HCT116 (cell line): Measurements from ENCODE around the gene NIPA2. TPM values are rescaled to one million over a fixed set of nuclear protein-coding genes. Genes with fewer than 3 reads are reported as not detected.
A peak's percentile ranks its signal among the peaks of the same experiment; 100 is the strongest.

Source experiments
- ATAC-seq: fragments of 200-7000 bp; cut with Tn5 transposase; 2 replicates; pipeline ENCODE4 v1.9.1; 2020; ENCODE audit warnings: mild to moderate bottlenecking, moderate library complexity
- BruUV-seq: library from RNA; stranded (reverse); fragments of 400-500 nt; replicated peaks from 2 replicates; lab custom pipeline; 2021; lab: Mats Ljungman, UMichigan
- CTCF ChIA-PET: fragments of 300-600 bp; sonication (Branson Sonifier 250); formaldehyde crosslinking; loops from one replicate; lab custom pipeline; 2021; ENCODE audit warnings: antibody characterized with exemption; lab: Charles Lee
- POLR2A ChIA-PET: fragments of 300-600, 350-600 bp; sonication (Branson Sonifier 250); formaldehyde crosslinking; loops from one replicate; lab custom pipeline; 2021; ENCODE audit warnings: antibody characterized with exemption; lab: Charles Lee
- RAD21 ChIA-PET, 2 experiments: fragments of 300-600 bp; sonication (Branson Sonifier 250); formaldehyde crosslinking; loops; one replicate each; lab custom pipeline; 2023; ENCODE audit warnings: low total read pairs in 2 of 2; ENCODE audit not compliant: uncharacterized antibody in 2 of 2, unreplicated experiment in 2 of 2, low non-redundant PET in 1 of 2; lab: Charles Lee
- DNase-seq: peaks from one replicate; pipeline ENCODE4 v3.0.0-alpha.2; 2010; ENCODE audit warnings: low read depth, low spot score
- H2AFZ ChIP-seq: fragments of 200-600 bp; shearing (Covaris generic), sonication (generic); 2 replicates; pipeline ENCODE4 v1.6.1; 2017; ENCODE audit warnings: low read depth, mixed run types, mixed read lengths, antibody characterized with exemption, low read length; ENCODE audit not compliant: poor library complexity, severe bottlenecking
- H3K27ac ChIP-seq: 2 replicates; pipeline ENCODE4 v1.5.1; 2012; ENCODE audit warnings: low read depth, low read length
- H3K27me3 ChIP-seq: fragments of 200-600 bp; sonication (generic); 2 replicates; pipeline ENCODE4 v1.6.1; 2016; ENCODE audit warnings: mixed run types, low read length, mixed read lengths; ENCODE audit not compliant: insufficient read depth
- H3K36me3 ChIP-seq, 2 experiments: fragments of 200-500 bp in 1 of 2; fragments of 200-600 bp in 1 of 2; sonication (Bioruptor generic) in 1 of 2; sonication (generic) in 1 of 2; 2 replicates each; pipeline versions ENCODE4 v1.5.1 to v1.6.1; 2014 to 2016; ENCODE audit warnings: low read length in 2 of 2, inconsistent platforms in 1 of 2, mixed read lengths in 1 of 2, mixed run types in 1 of 2; ENCODE audit not compliant: insufficient read depth in 2 of 2, control insufficient read depth in 1 of 2
- H3K4me1 ChIP-seq, 2 experiments: fragments of 200-600 bp in 1 of 2; sonication (generic) in 1 of 2; 2 replicates each; pipeline versions ENCODE4 v1.5.1 to v1.6.1; 2012 to 2017; ENCODE audit warnings: low read length in 2 of 2, inconsistent platforms in 1 of 2, mild to moderate bottlenecking in 1 of 2, mixed read lengths in 1 of 2, mixed run types in 1 of 2, moderate library complexity in 1 of 2; ENCODE audit not compliant: insufficient read depth in 2 of 2, control insufficient read depth in 1 of 2
- H3K4me2 ChIP-seq: fragments of 200-600 bp; sonication (generic); 2 replicates; pipeline ENCODE4 v1.6.1; 2017; ENCODE audit warnings: mixed run types, low read length, mixed read lengths
- H3K4me3 ChIP-seq, 2 experiments: fragments of 200-600 bp in 1 of 2; sonication (generic) in 1 of 2; replicated peaks in 1 of 2; 2 replicates each; pipeline ENCODE4 v1.5.1; 2011 to 2016; ENCODE audit warnings: low read length in 2 of 2, control low read depth in 1 of 2, low read depth in 1 of 2, mild to moderate bottlenecking in 1 of 2, mixed read lengths in 1 of 2, mixed run types in 1 of 2
- H3K79me2 ChIP-seq: fragments of 200-600 bp; sonication (generic); 2 replicates; pipeline ENCODE4 v1.6.1; 2017; ENCODE audit warnings: mild to moderate bottlenecking, mixed run types, low read length, moderate library complexity, mixed read lengths; ENCODE audit not compliant: insufficient read depth
- H3K9ac ChIP-seq: fragments of 200-600 bp; sonication (generic); 2 replicates; pipeline ENCODE4 v1.6.1; 2016; ENCODE audit warnings: low read length, mixed read lengths
- H3K9me2 ChIP-seq: fragments of 200-600 bp; sonication (generic), shearing (Covaris generic); 2 replicates; pipeline ENCODE4 v1.6.1; 2017; ENCODE audit warnings: mixed run types, mild to moderate bottlenecking, moderate library complexity; ENCODE audit not compliant: insufficient read depth
- H3K9me3 ChIP-seq, 2 experiments: fragments of 200-500 bp in 1 of 2; fragments of 200-600 bp in 1 of 2; sonication (Bioruptor generic) in 1 of 2; sonication (generic) in 1 of 2; 2 replicates each; pipeline ENCODE4 v1.6.1; 2014 to 2017; ENCODE audit warnings: low read length in 2 of 2, mixed read lengths in 2 of 2, inconsistent platforms in 1 of 2, low read depth in 1 of 2, mild to moderate bottlenecking in 1 of 2, mixed run types in 1 of 2, moderate library complexity in 1 of 2; ENCODE audit not compliant: control insufficient read depth in 1 of 2, insufficient read depth in 1 of 2
- H4K20me1 ChIP-seq: fragments of 200-600 bp; sonication (generic), shearing (Covaris generic); 2 replicates; pipeline ENCODE4 v1.6.1; 2017; ENCODE audit warnings: mixed run types, mild to moderate bottlenecking, moderate library complexity; ENCODE audit not compliant: insufficient read depth
- ATF3 ChIP-seq: IDR thresholded peaks from 2 replicates; pipeline ENCODE4 v1.6.1; 2012
- CBX3 ChIP-seq: IDR thresholded peaks from 2 replicates; pipeline ENCODE4 v1.6.1; 2012; ENCODE audit warnings: low read depth
- CTCF ChIP-seq, 3 experiments: fragments of 200-600 bp in 1 of 3; sonication (generic) in 1 of 3; IDR thresholded peaks in 2 of 3; conservative IDR thresholded peaks in 1 of 3; 2 replicates each; pipeline ENCODE4 v1.5.1; 2012 to 2017; ENCODE audit warnings: low read depth in 2 of 3, low read length in 2 of 3, antibody characterized with exemption in 1 of 3, borderline replicate concordance in 1 of 3, control low read depth in 1 of 3, mild to moderate bottlenecking in 1 of 3, mixed read lengths in 1 of 3, mixed run types in 1 of 3, moderate library complexity in 1 of 3; ENCODE audit not compliant: insufficient read depth in 1 of 3
- EGR1 ChIP-seq: IDR thresholded peaks from 2 replicates; pipeline ENCODE4 v1.6.1; 2012; ENCODE audit warnings: low read depth
- ELF1 ChIP-seq: IDR thresholded peaks from 2 replicates; pipeline ENCODE4 v1.6.1; 2012; ENCODE audit warnings: low read depth, borderline replicate concordance
- EZH2phosphoT487 ChIP-seq: fragments of 200-600 bp; IDR thresholded peaks from 2 replicates; pipeline ENCODE4 v1.6.1; 2018; ENCODE audit warnings: antibody characterized with exemption, borderline replicate concordance
- FOSL1 ChIP-seq: IDR thresholded peaks from 2 replicates; pipeline ENCODE4 v1.6.1; 2012; ENCODE audit warnings: low read depth
- JUND ChIP-seq: IDR thresholded peaks from 2 replicates; pipeline ENCODE4 v1.6.1; 2012
- POLR2A ChIP-seq: IDR thresholded peaks from 2 replicates; pipeline ENCODE4 v1.7.0; 2011; ENCODE audit warnings: borderline replicate concordance; ENCODE audit not compliant: insufficient read depth, insufficient read length; ENCODE audit errors: extremely low read depth
- POLR2AphosphoS5 ChIP-seq: IDR thresholded peaks from 2 replicates; pipeline ENCODE4 v1.6.1; 2011; ENCODE audit warnings: mild to moderate bottlenecking, low read depth, low read length, moderate library complexity
- SP1 ChIP-seq: IDR thresholded peaks from 2 replicates; pipeline ENCODE4 v1.6.1; 2012; ENCODE audit warnings: low read depth
- intact Hi-C: fragments of 100-400 bp; cut with micrococcal nuclease; formaldehyde crosslinking; loops from 2 replicates; pipeline ENCODE4 v1.10.0; 2022
- total RNA-seq: library from RNA; stranded (reverse); gene quantifications from one replicate; pipeline ENCODE4 v1.2.1, GENCODE V29; 2021; ENCODE audit not compliant: unreplicated experiment

The NIPA2 gene
- total RNA-seq, 1 experiment from 2014 or later, result 54.4 TPM

GRCh38 chr15:22839046-22839695 lies 705 bp downstream of the NIPA2 start:
- DNase-seq (no peak), ATAC-seq (no peak)
- Histone ChIP-seq H3K27me3 (no peaks in the 10 kb centered on the region), H2AFZ (no peak overlapping the region), H3K27ac (peak overlapping the region; percentile 97), H4K20me1 (peaks cover 4% of the 10 kb centered on the region; the same call in 1 of the 2 replicates), H3K9ac (peak overlapping the region; percentile 94), H3K79me2 (peaks cover 57% of the 10 kb centered on the region), H3K9me3 (no peaks in the 10 kb centered on the region), H3K9me2 (no peaks in the 10 kb centered on the region), H3K4me1 (peaks cover 6 to 16% of the 10 kb centered on the region in 2 experiments; a peak in 3 of 4 replicates), H3K36me3 (peaks cover 0 to 7% of the 10 kb centered on the region in 2 experiments; a peak in 2 of 4 replicates), H3K4me3 (peak overlapping the region; percentile 84 to 96), H3K4me2 (peak overlapping the region; percentile 81)
- CTCF ChIA-PET, result no interaction called here
- TSS peak; percentile 67 for BruUV-seq
- POLR2A ChIA-PET, result no interaction called here
- intact Hi-C loops, result no loop called here
- TF ChIP-seq CBX3 (no peak), EGR1 (no peak), EZH2phosphoT487 (no peak), ATF3 (no peak), ELF1 (no peak), POLR2AphosphoS5 (no peak), POLR2A (no peak)
- RAD21 ChIA-PET, result no interaction called here

GRCh38 chr15:22844421-22845288 lies 6.2 kb downstream of the NIPA2 start:
- H3K4me1 ChIP-seq, result peaks cover 4% of the 10 kb centered on the region in 2 experiments; a peak in 3 of 4 replicates
- intact Hi-C loops, result no loop called here
- no peaks in the 10 kb centered on the region for H3K27me3 ChIP-seq
- ChIA-PET CTCF (no interaction called here), RAD21 (no interaction called here), POLR2A (no interaction called here)
- BruUV-seq, result no TSS peak
- H3K9me3 ChIP-seq, result no peaks in the 10 kb centered on the region
- no peaks in the 10 kb centered on the region for H3K9me2 ChIP-seq
- H3K9ac ChIP-seq, result no peak overlapping the region
- peaks cover 8 to 16% of the 10 kb centered on the region in 2 experiments; a peak in 3 of 4 replicates for H3K36me3 ChIP-seq
- ATAC-seq (no peak), DNase-seq (no peak)
- peaks cover 4% of the 10 kb centered on the region; the same call in 1 of the 2 replicates for H4K20me1 ChIP-seq
- H3K4me3 ChIP-seq, result no peak overlapping the region
- peaks cover 99% of the 10 kb centered on the region for H3K79me2 ChIP-seq
- H3K27ac ChIP-seq, result no peak overlapping the region
- TF ChIP-seq JUND (no peak), FOSL1 (no peak), CTCF (IDR thresholded peaks at IDR 0.05 in 2 of 3, conservative IDR thresholded peaks at IDR 0.05 in 1 of 3; ENCODE audit: borderline replicate concordance in 1 of 3, insufficient read depth in 1 of 3, low read depth in 2 of 3, low read length in 2 of 3) (no peak), SP1 (no peak)
- no peak overlapping the region for H2AFZ ChIP-seq
- no peak overlapping the region for H3K4me2 ChIP-seq
